Fibroblast of lung (primary cell): ENCODE measurements around the gene OVCH1. TPM values are rescaled to one million over a fixed set of nuclear protein-coding genes. Genes with fewer than 3 reads are reported as not detected.

ENCODE experiments used
- DNase-seq, 2 donors: peaks; one replicate each; pipeline versions ENCODE4 v3.0.0 to v3.0.0-alpha.2; 2010; ENCODE audit warnings: low read depth in 2 of 2
- H2AFZ ChIP-seq: 2 replicates; pipeline ENCODE4 v1.5.1; 2012; ENCODE audit warnings: low read length, control low read depth, inconsistent platforms
- H3K27ac ChIP-seq: 2 replicates; pipeline ENCODE4 v1.5.1; 2011; ENCODE audit warnings: low read length, control low read depth; ENCODE audit not compliant: insufficient read depth
- H3K27me3 ChIP-seq: 2 replicates; pipeline ENCODE4 v1.5.1; 2011; ENCODE audit warnings: mild to moderate bottlenecking, low read length; ENCODE audit not compliant: control insufficient read depth, insufficient read depth
- H3K36me3 ChIP-seq: 2 replicates; pipeline ENCODE4 v1.5.1; 2011; ENCODE audit warnings: low read length; ENCODE audit not compliant: control insufficient read depth, insufficient read depth
- H3K4me1 ChIP-seq: 2 replicates; pipeline ENCODE4 v1.5.1; 2011; ENCODE audit warnings: low read length; ENCODE audit not compliant: control insufficient read depth, insufficient read depth; ENCODE audit errors: extremely low read depth
- H3K4me2 ChIP-seq: 2 replicates; pipeline ENCODE4 v1.5.1; 2011; ENCODE audit warnings: low read length, control low read depth; ENCODE audit not compliant: insufficient read depth; ENCODE audit errors: extremely low read depth
- H3K4me3 ChIP-seq, 4 experiments: fragments of 200-600 bp in 1 of 4; sonication (generic) in 1 of 4; replicated peaks in 1 of 4; 2 replicates each; pipeline ENCODE4 v1.5.1; 2011 to 2016; ENCODE audit warnings: low read length in 4 of 4, low read depth in 3 of 4, mild to moderate bottlenecking in 3 of 4, control low read depth in 2 of 4, inconsistent platforms in 1 of 4, mixed read lengths in 1 of 4; ENCODE audit not compliant: insufficient read depth in 1 of 4; ENCODE audit errors: control extremely low read depth in 1 of 4
- H3K79me2 ChIP-seq: 2 replicates; pipeline ENCODE4 v1.5.1; 2012; ENCODE audit warnings: mild to moderate bottlenecking, low read length, inconsistent platforms; ENCODE audit not compliant: control insufficient read depth, insufficient read depth
- H3K9ac ChIP-seq: 2 replicates; pipeline ENCODE4 v1.5.1; 2011; ENCODE audit warnings: mild to moderate bottlenecking, low read length, control low read depth; ENCODE audit not compliant: insufficient read depth
- H3K9me3 ChIP-seq: 2 replicates; pipeline ENCODE4 v1.5.1; 2012; ENCODE audit warnings: low read depth, low read length; ENCODE audit not compliant: control insufficient read depth, insufficient read depth
- H4K20me1 ChIP-seq: 2 replicates; pipeline ENCODE4 v1.5.1; 2011; ENCODE audit warnings: low read length; ENCODE audit not compliant: control insufficient read depth, insufficient read depth; ENCODE audit errors: extremely low read depth
- CTCF ChIP-seq, 2 donors: IDR thresholded peaks in 1 of 2; conservative IDR thresholded peaks in 1 of 2; 1 replicate in 1 of 2; 2 replicates in 1 of 2; pipeline ENCODE4 v1.5.1; 2011 to 2012; ENCODE audit warnings: low read length in 2 of 2, control low read depth in 1 of 2, inconsistent platforms in 1 of 2, low read depth in 1 of 2, mild to moderate bottlenecking in 1 of 2
- EZH2 ChIP-seq: IDR thresholded peaks from 2 replicates; pipeline ENCODE4 v1.5.1; 2012; ENCODE audit warnings: low read length, control low read depth, mild to moderate bottlenecking; ENCODE audit errors: missing control alignments
- polyA minus RNA-seq: library from RNA; depleted of rRNA, polyadenylated mRNA; stranded (reverse); fragments of >200 nt; gene quantifications from 2 replicates; pipeline ENCODE4 v1.2.3, GENCODE V29; 2011; ENCODE audit warnings: low replicate concordance
- polyA plus RNA-seq, 2 donors: library from polyadenylated mRNA; depleted of rRNA in 1 of 2; stranded (reverse) in 1 of 2; unstranded in 1 of 2; fragments of >200 nt; gene quantifications; 2 replicates each; pipeline ENCODE4 v1.2.1, GENCODE V29; 2011 to 2012; ENCODE audit warnings: missing spikeins in 1 of 2
- total RNA-seq: library from RNA; depleted of rRNA; stranded (reverse); fragments of >200 nt; gene quantifications from 2 replicates; pipeline ENCODE4 v1.2.1, GENCODE V29; 2014

OVCH1 gene
- total RNA-seq (0.51 and 1.2 TPM in 2 replicates), polyA plus RNA-seq (0.06 and 0.29 TPM in 2 replicates), polyA minus RNA-seq (0.22 TPM in 1 of 2 replicates, not detected in the other)
- polyA plus RNA-seq (2012), result 0.07 TPM in 1 of 2 replicates, not detected in the other

DNA sequence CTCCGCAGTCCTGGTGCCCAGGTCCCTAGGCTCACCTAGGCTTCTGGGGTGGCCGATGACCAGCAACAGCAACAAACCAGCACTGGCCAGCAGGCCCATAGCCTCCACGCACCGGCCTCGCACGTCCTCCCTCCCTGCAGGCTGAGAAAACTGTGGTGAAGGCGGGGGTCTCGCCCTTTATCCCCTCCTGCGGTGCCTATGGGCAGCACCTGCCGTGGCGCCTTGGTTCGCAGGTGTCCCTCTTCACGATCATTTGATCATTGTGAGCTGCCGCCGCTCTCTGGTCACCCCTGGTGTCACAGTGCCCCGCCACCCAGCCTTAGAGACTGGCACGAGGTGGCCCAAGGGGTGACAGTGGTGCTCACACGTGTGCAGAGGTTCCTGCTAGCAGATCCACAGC, at the start of gene OVCH1:
Gene OVCH1 (minus strand): TSS at position 99 of the 400 bp plus-strand sequence. CDS start 0 bp downstream, at position 99.
- Histone ChIP-seq H2AFZ (no peak within 1 kb of the TSS), H3K9ac (no peak within 1 kb of the TSS), H4K20me1 (no peaks in the 10 kb centered on the region), H3K27ac (no peak within 1 kb of the TSS), H3K9me3 (no peaks in the 10 kb centered on the region), H3K4me3 (no peak within 1 kb of the TSS), H3K27me3 (no peaks in the 10 kb centered on the region), H3K36me3 (no peaks in the 10 kb centered on the region), H3K4me1 (no peaks in the 10 kb centered on the region), H3K4me2 (no peak within 1 kb of the TSS), H3K79me2 (no peaks in the 10 kb centered on the region)
- no peak for TF ChIP-seq EZH2
- TF ChIP-seq CTCF (conservative IDR thresholded peaks at IDR 0.05 in 1 of 2, IDR thresholded peaks at IDR 0.05 in 1 of 2; ENCODE audit: low read depth in 1 of 2, low read length in 2 of 2), result no peak
- DNase-seq, result no peak

- Histone ChIP-seq H4K20me1 (no peaks in the 10 kb centered on the region), H3K27ac (peak overlapping the region; percentile 44), H3K27me3 (no peaks in the 10 kb centered on the region), H3K36me3 (no peaks in the 10 kb centered on the region), H3K79me2 (no peaks in the 10 kb centered on the region), H3K4me3 (no peak overlapping the region), H3K4me1 (peaks cover 18% of the 10 kb centered on the region), H3K9ac (no peak overlapping the region), H3K9me3 (no peaks in the 10 kb centered on the region), H2AFZ (no peak overlapping the region), H3K4me2 (peak overlapping the region; percentile 65)
- TF ChIP-seq EZH2 (no peak), CTCF (conservative IDR thresholded peaks at IDR 0.05 in 1 of 2, IDR thresholded peaks at IDR 0.05 in 1 of 2; ENCODE audit: low read depth in 1 of 2, low read length in 2 of 2) (no peak)
- DNase-seq, result peak; percentile 83 to 89
These were observed 49.7 kb upstream of the OVCH1 start for GRCh38 chr12:29547151-29547632.

DNA sequence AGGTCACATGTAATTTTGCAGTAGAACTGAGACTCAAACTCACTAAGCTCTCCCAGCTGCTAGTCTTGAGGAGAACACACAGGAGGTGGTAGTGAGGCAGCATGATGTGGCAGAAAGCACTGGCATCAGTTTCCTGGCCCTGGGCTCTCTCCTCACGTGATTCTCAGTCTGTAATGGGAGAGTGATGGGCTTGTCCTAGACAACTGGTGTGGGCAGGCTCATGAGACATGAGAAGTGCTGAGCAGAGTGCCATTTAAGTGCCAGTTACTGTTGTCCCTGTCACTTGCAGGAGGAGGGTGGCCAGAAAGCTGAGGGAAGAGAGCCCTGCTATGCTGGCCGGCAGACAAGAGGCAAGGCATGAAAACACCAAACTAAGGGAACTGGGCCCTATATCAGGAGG, 48.5 kb upstream of the OVCH1 start:
- DNase-seq, result no peak
- H4K20me1 ChIP-seq, result no peaks in the 10 kb centered on the region
- no peak overlapping the region for H3K4me3 ChIP-seq
- H3K9me3 ChIP-seq, result no peaks in the 10 kb centered on the region
- peaks cover 18% of the 10 kb centered on the region for H3K4me1 ChIP-seq
- H3K4me2 ChIP-seq, result no peak overlapping the region
- no peaks in the 10 kb centered on the region for H3K27me3 ChIP-seq
- no peak overlapping the region for H2AFZ ChIP-seq
- H3K79me2 ChIP-seq, result no peaks in the 10 kb centered on the region
- no peak overlapping the region for H3K9ac ChIP-seq
- no peak for TF ChIP-seq EZH2
- no peak for TF ChIP-seq CTCF (conservative IDR thresholded peaks at IDR 0.05 in 1 of 2, IDR thresholded peaks at IDR 0.05 in 1 of 2; ENCODE audit: low read depth in 1 of 2, low read length in 2 of 2)
- H3K27ac ChIP-seq, result peak overlapping the region; percentile 30
- H3K36me3 ChIP-seq, result no peaks in the 10 kb centered on the region
